Amniotic epithelial cell (primary cell): ENCODE results near the gene NOL3.

Source experiments
- DNase-seq: peaks from one replicate; pipeline ENCODE4 v3.0.0-alpha.2; 2010; ENCODE audit warnings: low read depth

NOL3 gene

DNA sequence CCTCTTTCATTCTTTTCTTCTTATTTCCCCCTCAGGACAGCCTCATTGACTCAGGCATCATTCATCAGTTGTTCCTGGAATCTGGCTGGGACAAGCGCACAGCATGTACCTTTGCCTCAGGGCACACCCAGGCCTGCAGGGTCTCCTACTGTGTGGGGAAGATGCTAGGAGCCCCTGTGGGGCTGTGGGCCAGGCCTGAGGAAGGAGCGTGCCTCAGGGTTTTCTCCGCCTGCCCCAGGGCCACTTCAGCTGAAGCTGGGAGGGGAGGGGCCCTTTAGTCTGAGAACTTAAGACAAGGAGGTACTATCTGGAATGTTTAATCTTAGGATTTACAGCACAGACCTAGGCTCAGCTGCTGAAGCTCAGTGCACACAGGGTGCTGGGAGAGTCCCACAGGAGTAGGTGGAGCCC, 36.5 kb downstream of the NOL3 start:
- no peak for DNase-seq

DNA sequence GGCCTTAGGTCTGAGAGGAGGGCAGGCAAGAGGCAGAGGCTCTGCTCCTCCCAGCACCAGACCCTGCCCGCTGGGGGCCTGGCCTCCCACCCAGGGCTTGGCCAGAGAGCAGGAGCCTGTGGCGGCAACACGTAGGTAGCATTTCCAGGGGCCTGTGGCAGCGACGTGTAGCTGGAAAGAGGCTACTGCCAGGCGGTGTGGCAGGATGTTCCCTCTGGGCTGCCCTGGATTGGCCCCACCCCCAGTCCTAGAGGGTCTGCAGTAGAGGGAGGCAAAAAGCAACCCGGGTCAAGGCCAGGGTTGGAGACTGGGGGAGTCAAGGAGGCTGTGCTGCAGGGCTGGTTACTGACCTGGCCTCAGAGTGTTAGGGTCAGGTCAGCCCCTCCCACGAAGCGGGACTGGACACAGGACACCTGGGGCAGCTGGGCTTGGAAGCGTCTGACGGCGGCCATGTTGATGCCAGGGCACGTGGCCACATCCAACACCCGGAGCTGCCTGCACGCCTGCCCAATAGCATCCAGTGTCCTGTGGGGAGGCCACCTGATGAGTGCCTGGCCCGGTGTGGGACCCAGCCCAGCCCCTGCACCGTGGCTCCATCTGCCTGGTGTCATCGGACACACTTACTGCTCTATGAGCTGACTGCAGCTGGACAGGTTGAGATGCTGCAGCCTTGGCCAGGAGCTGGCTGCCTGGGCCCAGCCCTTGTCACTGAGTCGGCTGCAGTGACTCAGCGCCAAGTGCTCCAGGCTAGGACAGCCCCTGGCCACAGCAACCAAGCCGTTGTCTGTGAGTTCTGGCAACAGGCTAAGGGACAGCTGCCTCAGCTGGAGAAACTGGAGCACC, 37.1 kb downstream of the NOL3 start:
- no peak for DNase-seq

DNA sequence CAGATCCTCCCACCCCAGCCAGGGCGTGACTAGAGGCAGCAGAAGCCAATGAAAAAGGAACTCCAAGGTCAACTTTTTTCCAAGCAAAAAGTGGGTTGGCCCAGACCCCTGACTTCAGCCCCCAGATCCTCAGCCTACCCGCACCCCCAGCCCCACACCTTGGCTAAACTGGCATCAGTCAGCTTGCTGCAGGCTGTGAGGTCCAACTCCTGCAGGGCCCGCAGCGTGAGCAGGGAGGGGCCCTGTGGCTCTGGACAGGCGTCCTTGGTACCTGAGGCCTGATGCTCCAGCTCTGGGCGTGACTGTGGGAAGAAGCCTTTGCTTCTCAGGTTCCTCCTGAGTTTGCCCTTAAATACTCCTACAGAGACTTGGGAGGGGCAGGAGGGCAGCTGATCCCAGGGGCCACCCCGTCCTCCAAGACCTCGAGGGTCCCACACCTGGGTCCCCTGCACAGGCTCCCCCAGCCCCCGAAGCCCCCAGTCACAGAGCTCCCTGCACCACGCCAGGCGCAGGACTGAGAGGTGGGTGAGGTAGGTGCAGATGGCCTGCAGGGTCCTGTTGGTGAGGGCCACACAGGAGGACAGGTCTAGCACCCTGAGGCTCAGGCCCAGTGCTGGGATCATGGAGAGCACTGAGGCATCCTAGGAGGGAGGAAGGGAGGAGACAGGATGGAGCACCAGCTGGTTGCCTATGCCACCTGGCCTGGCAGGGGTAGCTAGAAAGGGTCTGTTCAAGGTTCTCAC, 38.0 kb downstream of the NOL3 start:
- DNase-seq, result no peak

DNA sequence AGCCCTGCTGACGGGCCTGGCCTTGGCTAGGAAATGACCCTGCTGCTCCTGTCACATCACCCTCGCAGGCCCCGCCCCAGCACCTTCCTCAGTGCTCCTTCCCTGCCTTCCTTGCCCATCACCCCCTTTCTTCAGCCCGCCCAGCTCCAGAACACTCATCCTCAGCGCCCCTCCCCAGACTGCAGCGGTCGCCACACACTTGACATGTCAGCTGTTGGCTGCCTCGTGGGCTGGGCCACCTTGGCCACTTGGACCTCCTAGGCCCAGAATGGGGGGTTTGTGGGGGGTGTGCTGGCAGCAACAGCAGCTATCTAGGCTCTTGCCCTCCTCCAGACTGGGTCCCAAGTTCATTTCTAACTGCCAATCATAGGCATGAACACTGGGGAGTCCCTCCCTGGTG, 39.2 kb downstream of the NOL3 start:
- DNase-seq, result no peak

GRCh38 chr16:67210069-67210937, 40.0 kb downstream of the NOL3 start:
- DNase-seq, result no peak

GRCh38 chr16:67211674-67212073, 41.3 kb downstream of the NOL3 start:
- no peak for DNase-seq

GRCh38 chr16:67212766-67213165, 42.4 kb downstream of the NOL3 start:
- DNase-seq, result no peak

- DNase-seq, result no peak
Measured at GRCh38 chr16:67213197-67214019, 43.1 kb downstream of the NOL3 start.

DNA sequence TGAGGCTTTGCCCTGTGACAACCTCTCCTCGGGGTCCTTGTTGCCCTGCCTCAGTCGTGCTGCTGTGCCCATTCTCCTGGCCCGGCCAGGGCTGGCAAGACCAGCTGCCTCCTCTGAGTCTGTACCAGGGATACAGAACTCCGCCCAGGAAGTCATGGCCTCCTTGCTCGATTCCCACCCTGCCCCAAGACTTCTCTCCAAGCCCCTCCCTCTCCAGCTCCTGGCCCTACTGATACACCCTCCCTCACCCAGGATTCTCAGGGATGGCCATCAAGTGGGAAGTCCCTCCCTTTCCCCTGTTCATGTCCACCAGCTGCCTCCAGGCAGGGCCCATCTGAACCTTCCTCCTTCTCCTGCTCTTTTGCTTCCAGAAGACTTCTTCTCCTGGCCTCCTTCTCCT, 45.4 kb downstream of the NOL3 start:
- DNase-seq, result no peak

- no peak for DNase-seq
Measured at GRCh38 chr16:67216612-67217490, 46.5 kb downstream of the NOL3 start.

DNA sequence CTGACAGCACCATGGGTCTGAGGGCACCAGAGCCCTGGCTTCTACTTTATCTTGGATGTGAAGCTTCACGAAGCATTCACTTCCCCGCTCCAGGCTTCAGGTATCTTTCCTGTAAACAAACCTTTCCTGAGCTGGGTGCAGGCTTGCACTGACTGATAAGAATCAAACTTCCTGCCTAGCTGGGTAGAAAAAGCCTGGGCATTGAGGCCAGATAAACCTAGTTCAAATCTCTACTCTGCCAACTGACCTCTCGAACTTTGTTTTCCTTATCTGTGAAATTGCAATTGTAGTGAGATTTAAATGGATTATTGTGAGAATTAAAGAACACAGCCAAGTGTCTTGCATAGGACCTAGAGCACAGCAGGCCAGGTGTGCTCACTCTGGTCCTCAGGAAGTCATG, 53.7 kb downstream of the NOL3 start:
- no peak for DNase-seq
